Measurements from ENCODE around the gene ERF. TPM values are rescaled to one million over a fixed set of nuclear protein-coding genes. Genes with fewer than 3 reads are reported as not detected.

ERF gene
- total RNA-seq, 1 donor from 2014 or later = 23.2 TPM

DNA sequence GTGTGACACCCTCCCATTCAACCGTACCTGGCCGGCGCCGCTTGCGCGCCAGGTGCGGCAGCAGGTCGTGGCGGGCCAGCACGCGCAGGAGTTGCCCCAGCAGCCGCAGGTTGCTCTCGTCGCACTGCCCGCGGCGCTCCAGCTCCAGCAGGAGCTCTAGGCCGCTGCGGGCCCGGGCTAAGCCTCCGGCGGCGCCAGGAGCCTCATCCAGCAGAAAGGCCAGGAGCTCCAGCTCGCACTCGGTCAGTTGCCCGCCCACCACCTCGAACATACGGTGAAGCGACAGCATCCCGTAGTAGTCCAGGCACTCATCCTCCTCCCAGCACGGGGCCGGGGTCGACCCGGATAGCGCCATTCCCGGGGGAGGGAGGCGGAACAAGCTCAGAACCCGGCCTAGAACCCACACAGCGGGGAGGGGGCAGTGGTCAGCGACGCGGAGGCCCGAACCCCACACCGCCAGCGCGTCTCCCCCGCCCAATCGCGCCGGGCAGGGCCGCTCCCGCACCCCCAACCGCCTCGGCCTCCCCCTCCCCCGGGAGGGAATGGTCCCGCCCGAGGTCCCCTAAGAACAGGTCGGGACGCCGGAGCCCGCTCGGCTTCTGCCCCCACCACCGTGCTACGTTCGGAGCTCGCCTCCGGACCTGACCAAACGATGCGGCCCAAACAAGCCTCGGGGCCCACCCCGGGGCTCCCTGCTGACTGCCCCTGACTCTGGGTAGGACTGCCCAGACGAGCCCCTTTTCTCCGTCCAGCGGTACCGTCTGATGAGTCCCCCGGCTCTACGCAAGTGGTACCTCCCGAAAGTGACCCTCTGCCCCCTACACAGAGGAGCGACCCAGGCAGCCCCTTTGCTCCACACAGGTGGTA lies 38.0 kb downstream of the ERF start:
- no peak for DNase-seq (ENCODE audit: low read depth)

DNA sequence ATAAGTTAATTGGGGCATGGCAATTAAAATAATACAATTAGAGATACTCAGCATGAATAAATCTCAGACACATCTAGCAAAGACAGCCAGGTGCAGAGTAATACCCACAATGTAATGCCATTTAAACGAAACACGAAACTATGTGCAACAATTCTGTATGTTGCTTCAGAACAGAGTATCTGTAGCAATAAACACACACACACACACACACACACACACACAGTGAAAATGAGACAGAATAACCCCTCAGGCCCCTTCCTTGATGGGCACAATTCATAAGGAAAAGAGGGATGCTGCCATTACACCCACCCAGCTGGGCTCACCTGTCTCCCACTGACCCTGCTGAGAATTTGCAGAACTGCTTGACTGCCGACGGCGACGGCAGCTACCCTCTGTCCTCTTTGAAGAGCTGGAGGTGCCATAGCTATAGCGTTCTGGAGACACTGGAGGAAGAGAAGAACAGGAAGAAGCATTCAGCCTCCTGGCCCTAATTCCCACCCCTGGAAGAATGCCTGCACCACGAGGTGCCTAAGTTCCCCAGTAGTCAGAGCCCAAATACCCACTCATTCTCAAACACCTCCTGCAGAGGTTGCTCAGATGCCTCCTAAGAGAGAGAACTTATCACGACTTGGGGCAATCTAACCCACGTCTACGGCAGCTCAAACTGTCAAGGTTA lies 40.0 kb downstream of the ERF start:
- no peak for DNase-seq (ENCODE audit: low read depth)

DNA sequence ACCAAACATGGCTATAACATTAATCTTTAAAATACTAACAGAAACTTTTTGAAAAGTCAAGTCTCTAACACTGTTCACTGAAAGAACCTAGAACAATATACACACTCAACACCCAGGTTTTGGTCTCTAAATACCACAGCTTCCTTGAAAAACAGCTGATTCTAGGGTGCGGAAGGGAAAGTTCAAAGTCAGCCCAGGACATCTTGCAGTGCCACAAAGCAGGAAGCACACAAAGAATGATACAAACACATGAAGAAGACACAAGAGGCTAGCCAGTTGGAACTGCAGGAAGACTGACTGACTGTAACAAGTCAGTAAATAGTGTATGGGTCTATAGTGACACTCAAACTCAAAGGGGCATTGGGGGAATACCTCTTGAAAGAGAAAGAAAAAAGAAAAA lies 42.0 kb downstream of the ERF start:
- DNase-seq (ENCODE audit: low read depth) = no peak

DNA sequence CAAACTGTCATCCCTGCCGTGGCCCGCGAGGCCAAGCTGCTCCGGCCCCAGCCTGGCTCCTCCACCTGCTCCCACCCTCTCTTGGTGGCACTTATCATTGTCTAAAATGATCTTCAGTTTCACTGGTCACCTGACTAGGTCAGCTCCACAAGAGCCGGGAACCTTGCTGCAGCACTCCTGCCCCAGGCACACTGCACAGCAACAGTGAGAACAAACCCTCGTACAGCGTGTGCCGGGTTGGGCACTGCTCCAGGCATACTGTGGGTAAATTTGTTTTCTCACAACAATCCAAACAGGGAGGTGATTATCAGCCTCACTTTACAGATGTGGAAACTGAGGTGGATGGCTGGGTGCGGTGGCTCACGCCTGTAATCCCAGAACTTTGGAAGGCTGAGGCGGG lies 46.3 kb downstream of the ERF start:
- no peak for DNase-seq (ENCODE audit: low read depth)

DNA sequence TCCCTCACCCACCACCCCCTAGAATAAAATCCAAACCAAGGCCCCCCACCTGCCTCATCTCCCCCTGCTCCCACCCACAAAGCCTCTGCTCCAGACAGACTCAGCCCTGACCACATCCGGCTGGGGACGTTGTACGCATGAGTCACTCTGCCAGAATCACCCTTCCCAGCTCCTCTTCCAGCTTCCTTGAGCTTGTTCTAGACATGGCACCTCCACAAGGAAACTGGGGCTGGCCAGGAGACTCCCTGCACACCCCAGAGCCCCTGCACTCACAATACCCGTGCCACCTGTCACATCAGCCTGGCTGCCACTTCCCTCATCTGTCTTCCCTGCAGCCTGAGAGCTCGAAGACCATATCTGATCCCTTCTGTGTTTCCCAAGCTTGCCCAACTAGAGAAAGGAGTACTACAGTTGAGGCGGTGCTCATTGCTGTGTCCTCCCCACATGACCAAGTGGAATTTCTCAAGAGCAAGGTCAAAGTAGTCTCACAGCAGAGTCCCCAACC lies 47.1 kb downstream of the ERF start:
- DNase-seq (ENCODE audit: low read depth) = peak; percentile 66

DNA sequence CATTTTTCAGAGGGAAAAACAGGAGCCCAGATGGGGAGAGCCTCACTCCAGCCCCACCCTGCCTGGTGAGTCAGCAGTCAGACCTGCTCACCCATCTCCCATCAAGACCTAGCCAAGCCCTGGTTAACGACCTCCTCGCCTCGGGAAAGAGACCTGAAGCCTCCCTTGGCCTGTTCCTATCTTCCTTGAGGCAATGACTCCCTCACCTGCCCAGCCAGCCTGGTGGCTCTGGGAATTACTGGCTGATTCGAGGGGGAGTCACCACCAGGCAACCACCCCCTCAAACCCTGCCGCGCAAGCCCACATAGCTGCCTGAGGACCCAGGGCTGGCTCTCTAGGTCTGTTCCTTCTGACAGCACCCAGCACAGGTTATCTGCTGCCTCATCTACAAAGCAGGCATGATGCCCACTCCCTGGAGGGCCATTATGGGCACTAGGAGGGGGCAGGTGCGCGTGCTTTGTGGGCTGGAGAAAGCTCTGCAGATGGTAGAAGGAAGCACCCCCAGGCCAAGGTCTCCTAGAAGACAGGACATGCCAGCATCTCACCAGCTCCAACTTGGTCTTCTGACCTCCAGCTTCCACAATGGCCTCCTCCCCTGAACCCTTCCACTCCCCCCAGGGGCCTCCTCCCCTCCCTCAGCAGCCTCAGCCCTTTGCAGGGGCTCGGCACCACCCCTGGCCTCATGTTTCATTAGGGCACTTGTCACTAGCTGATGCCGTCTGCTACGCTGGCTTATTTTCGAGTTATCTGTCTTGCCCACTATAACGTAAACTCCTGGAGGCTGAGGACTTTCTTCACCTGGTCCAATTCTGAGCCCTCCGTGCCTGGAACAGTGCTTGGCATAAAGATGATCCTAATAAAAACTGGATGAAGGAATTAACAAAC lies 47.8 kb downstream of the ERF start:
- DNase-seq (ENCODE audit: low read depth) = peak; percentile 35

DNA sequence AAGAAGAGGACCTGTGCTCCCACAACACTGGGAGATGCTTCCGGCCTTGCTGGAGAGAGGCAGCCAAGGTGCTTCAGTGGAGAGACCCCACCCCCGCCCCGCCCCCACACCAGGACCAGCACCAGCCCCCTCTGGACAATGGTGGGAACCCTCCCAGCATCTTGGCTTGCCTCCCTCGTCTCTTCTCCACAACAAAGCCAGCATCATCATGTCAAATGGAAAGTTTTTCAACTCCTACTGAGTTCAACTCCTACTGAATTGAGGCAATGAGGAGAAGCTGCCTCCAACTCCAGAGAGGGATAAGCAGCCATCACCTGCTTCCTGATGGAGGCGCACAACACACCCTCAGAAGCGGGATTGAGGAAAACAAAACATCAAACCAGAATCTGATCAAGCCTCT lies 50.3 kb downstream of the ERF start:
- DNase-seq (ENCODE audit: low read depth) = no peak

DNA sequence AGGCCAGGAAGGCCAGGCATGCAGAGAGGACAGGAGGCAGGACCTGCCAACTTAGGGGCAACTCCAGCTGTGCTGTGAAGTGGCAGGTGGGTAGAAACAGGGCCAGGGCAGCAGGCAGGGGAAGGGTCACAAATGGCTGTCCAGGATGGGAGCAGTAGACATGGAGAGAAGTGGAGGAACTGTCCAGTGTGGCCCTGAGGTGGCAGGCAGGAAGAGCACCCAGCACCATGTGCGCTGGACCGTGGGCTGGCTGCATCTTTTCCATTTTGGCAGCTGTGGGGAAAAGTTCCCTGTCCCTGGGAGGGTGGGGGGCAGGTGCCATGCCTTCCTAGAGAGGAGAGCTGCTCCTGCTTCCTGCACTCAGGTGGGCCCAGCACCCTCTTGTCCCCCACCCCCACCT lies 51.2 kb downstream of the ERF start:
- no peak for DNase-seq (ENCODE audit: low read depth)

DNA sequence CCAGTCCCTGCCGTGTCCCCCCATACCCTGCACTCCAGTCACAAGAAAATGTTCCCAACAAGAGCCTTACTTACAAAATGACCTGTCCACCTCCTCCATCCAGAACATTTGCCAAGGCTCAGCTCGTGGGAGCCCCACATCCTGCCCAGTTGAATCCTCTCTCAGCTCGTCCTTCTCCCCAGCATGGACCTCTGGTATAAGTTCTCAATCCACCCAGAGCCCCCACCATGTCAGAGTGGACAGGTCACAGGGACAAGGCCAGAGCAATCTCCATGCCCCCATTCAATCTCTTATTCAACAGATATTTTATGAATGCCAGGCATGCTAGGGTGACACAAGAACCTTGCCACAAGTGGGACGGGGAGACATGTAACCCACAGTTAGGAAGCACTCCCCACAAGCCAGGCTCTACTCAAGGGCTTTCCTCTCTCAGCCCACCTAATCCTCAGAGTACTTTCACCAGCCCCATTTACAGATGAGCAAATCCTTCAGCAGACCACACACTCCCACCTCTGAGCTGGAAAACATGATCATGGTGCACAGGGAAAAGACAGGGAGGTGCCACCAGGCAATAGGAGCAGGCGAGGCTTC lies 52.5 kb downstream of the ERF start:
- DNase-seq (ENCODE audit: low read depth) = no peak

DNA sequence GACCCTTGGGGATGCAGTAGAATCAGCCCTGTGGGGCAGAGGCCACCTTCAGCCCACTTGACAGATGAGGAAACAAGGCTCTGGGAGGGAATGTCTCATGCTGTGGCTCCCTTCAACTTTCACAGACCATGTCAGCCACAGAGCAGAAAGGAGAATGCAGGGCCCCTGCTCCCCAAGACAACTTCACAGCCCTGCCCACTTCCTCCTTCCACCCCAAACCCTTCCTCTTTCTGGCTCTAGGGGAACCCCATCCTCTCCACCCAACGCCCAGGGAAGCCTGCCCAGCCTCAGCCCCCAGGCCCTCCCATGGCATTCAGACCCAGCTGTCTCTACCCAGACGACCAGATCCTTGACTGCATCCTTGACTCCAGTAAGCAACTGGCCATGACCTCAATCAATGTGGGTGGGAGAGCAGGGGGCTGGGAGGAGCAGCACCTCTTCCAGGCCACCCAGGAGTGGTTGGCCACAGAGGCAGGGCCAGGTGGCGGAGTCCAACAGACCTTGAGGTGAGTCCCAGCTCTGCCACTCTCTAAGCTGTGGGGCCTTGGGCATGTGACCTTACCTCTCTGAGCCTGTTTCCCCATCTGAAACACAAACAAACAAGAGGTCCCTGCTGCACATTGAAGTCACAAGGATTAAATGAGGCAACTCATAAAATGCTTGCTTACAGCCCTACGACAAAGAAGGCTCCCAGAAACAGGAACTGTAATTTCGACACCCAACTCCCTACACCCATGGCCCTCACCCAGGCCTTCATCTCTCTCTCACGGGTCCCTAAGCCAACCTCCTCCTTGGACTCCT lies 53.2 kb downstream of the ERF start:
- DNase-seq (ENCODE audit: low read depth) = no peak

DNA sequence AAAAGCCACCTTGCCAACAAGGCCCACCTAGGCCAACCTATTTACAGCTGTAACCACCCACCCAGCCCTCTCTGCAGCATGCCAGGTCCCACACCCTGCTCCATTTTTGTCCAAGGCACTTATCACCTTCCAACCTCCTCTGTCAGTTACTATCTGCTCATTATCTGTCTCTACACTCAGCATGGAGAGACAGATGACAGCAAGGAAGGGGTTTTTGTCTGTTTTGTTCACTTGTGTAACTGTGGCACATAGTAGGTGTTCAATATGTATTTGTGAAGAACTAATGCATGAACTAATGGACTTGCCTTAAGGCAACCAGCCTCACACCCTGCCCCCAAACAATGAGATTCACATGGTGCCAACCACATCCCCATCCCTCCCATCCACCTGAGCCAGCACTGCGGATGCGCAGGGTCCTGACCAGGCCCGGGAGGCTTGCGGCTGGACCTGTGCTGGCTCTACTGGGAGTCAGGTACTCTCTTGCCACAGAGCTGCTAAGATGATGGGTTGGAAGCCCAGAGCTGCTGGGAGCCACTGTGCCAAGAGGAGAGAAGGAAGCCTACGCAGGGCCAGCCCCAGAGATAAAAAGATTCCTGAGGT lies 54.7 kb downstream of the ERF start:
- no peak for DNase-seq (ENCODE audit: low read depth)

DNA sequence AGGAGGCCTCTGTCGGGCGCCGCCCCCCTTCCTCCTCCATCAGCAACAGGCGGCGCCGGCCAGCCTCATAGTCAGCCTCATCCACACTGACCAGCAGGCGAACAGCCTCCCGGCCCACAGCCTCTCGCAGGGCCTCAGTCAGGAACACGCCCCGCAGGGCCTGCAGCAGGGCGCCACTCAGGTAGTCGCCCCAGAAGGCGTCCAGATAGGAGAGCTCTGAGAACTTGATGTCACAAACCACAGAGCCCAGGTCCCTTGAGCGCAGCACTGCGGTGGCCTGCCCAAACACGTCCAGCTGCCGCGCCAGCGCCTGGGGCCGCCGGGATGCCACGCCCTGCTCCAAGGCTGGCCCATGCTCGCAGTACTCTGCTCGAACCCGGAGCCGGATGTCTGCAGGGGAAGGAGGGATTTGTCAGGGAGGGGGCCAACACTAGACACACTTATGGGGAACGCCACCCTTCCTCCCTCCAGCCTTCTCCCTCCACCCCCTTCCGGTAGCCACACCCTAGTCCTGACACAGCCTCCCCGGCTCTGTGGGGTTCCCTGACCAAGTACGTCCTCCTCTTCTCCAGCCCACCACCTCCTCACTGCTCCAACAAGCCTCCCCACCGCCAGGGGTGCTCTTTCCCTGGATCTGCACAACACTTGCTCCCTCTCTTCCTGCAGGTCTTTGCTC lies 55.4 kb downstream of the ERF start:
- no peak for DNase-seq (ENCODE audit: low read depth)

DNA sequence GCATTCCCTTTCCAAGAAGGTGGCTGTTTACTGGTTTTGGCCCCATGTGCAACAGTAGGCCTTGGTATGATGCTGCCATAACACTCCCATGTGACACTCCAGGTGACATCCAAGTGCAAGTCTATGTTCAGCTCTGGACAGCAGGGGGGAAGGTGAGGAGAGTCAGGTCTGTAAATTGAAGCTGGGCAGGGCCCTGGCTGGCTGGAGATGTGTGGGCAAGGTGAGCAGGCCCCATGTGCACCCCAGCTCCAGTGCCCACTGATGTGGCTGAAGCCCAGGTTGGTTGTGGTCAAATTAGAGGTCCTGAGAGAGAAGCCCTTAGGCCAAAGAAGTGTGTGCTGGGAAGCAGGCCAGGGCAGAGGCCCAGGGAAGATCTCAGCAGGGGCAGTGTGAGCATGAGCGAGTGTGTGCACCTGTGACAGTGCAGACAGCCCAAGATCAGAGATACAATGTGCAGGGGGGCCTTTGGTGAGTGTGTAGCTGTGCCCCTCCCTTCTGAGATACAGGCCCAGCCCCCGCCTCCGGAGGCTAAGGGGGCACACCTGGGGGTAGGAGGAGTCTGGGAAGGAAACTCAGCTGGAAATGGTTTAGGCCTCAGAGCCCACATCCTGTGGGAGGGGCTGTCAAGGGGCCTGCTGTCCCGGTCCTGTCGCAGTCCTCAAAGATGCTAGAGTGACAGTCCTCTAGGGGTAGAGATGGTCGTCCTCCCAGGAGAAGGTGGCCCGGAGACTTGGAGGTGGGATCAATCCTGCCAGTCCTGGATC lies 56.1 kb downstream of the ERF start:
- no peak for DNase-seq (ENCODE audit: low read depth)

Other genes starting within 250 kb of the ERF start
- 1.2 and 27.0 TPM in 2 replicates for gene GRIK5, start 184.9 kb downstream of the ERF start, total RNA-seq
- gene ZNF574, start 179.0 kb downstream of the ERF start, total RNA-seq = 9.6 and 20.5 TPM in 2 replicates
- gene POU2F2, start 122.7 kb downstream of the ERF start, total RNA-seq = 0.25 TPM in 1 of 2 replicates, not detected in the other
- 17.9 and 25.2 TPM in 2 replicates for gene DEDD2, start 37.5 kb downstream of the ERF start, total RNA-seq
- gene ZNF526, start 34.8 kb downstream of the ERF start, total RNA-seq = 7.1 and 11.4 TPM in 2 replicates
- 12.9 and 44.8 TPM in 2 replicates for gene GSK3A, start 12.5 kb downstream of the ERF start, total RNA-seq
- gene CIC, start 14.1 kb upstream of the ERF start, total RNA-seq = 9.0 and 67.9 TPM in 2 replicates
- 0.65 TPM in 1 of 2 replicates, not detected in the other for gene PRR19, start 47.0 kb upstream of the ERF start, total RNA-seq
- gene PAFAH1B3, start 47.5 kb upstream of the ERF start, total RNA-seq = 45.9 and 75.4 TPM in 2 replicates
- not detected in 2 replicates for gene TMEM145, start 58.2 kb upstream of the ERF start, total RNA-seq
- 12.5 and 113 TPM in 2 replicates for gene MEGF8, start 70.5 kb upstream of the ERF start, total RNA-seq
- gene CNFN, start 135.2 kb upstream of the ERF start, total RNA-seq = not detected in 2 replicates
- 1.2 and 1.4 TPM in 2 replicates for gene LIPE, start 172.3 kb upstream of the ERF start, total RNA-seq
- not detected in 2 replicates for gene CXCL17, start 187.8 kb upstream of the ERF start, total RNA-seq

Measured in renal cortical epithelial cell (primary cell).